NCI-H774 (cell line): ENCODE data around the gene TRIM2.
A peak's percentile ranks its signal among the peaks of the same experiment; 100 is the strongest.
"Not testable (repeated sequence)": the region's sequence is repeated elsewhere in the genome, so short reads cannot be mapped to it uniquely, and the experiment has no call there.

ENCODE experiments used
- DNase-seq: peaks from one replicate; lab custom pipeline; 2025; lab: John Stamatoyannopoulos, UW

TRIM2 gene

GRCh38 chr4:153189016-153189801 lies 15.0 kb upstream of the TRIM2 start:
- DNase-seq: no peak

- no peak for DNase-seq
Measured at GRCh38 chr4:153191795-153192363, 12.4 kb upstream of the TRIM2 start.

GRCh38 chr4:153197301-153197700 lies 6.9 kb upstream of the TRIM2 start:
- DNase-seq: no peak

GRCh38 chr4:153198719-153199118 lies 5.5 kb upstream of the TRIM2 start:
- no peak for DNase-seq

GRCh38 chr4:153203746-153204145 lies 497 bp upstream of the TRIM2 start:
- not testable (repeated sequence) for DNase-seq

GRCh38 chr4:153204728-153205648 lies 745 bp downstream of the TRIM2 start:
- no peak for DNase-seq

- DNase-seq: no peak
Measured at GRCh38 chr4:153205757-153206156, 1.5 kb downstream of the TRIM2 start.

- DNase-seq: no peak
Measured at GRCh38 chr4:153206534-153206933, 2.3 kb downstream of the TRIM2 start.

- no peak for DNase-seq
Measured at GRCh38 chr4:153207027-153207426, 2.8 kb downstream of the TRIM2 start.

GRCh38 chr4:153207567-153207966 lies 3.3 kb downstream of the TRIM2 start:
- DNase-seq: no peak

GRCh38 chr4:153209410-153209809 lies 5.2 kb downstream of the TRIM2 start:
- peak; percentile 3 for DNase-seq

GRCh38 chr4:153210727-153211126 lies 6.5 kb downstream of the TRIM2 start:
- DNase-seq: no peak

GRCh38 chr4:153211986-153212728 lies 7.9 kb downstream of the TRIM2 start:
- no peak for DNase-seq

GRCh38 chr4:153212736-153213135 lies 8.5 kb downstream of the TRIM2 start:
- no peak for DNase-seq

- no peak for DNase-seq
Measured at GRCh38 chr4:153215921-153216320, 11.7 kb downstream of the TRIM2 start.

GRCh38 chr4:153216546-153216945 lies 12.3 kb downstream of the TRIM2 start:
- DNase-seq: no peak

- DNase-seq: no peak
Measured at GRCh38 chr4:153217440-153217839, 13.2 kb downstream of the TRIM2 start.

- DNase-seq: no peak
Measured at GRCh38 chr4:153218961-153219360, 14.7 kb downstream of the TRIM2 start.

- DNase-seq: no peak
Measured at GRCh38 chr4:153220682-153221395, 16.6 kb downstream of the TRIM2 start.

- no peak for DNase-seq
Measured at GRCh38 chr4:153221783-153222706, 17.8 kb downstream of the TRIM2 start.
